NCI-H187 treated with DMSO at 0.1 percent for 48 hours (cell line): ENCODE measurements around the gene DTNB.
A peak's percentile ranks its signal among the peaks of the same experiment; 100 is the strongest.

Experiments used
- DNase-seq: peaks from one replicate; lab custom pipeline; 2025; lab: John Stamatoyannopoulos, UW

DTNB gene

DNA sequence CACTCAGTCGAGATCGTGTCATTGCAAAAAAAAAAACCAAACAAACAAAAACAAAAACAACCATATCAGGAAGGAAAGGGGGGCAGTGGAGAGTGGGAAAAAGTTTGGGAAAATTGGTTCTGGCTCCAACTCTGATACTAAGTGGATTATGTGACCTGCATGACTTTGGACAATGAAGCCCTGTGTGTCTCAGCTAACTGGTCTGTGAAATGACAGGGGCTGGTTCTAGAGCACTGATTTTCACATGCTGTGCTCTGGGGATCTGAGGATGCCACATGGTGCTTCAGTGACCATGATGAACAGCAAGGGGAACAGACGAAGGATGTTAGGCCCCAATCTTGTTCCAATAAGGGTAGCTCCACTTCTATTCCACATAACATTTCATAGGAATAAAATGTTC lies 174.2 kb downstream of the DTNB start:
- no peak for DNase-seq

- no peak for DNase-seq
These were observed 175.4 kb downstream of the DTNB start for GRCh38 chr2:25497918-25498407.

DNA sequence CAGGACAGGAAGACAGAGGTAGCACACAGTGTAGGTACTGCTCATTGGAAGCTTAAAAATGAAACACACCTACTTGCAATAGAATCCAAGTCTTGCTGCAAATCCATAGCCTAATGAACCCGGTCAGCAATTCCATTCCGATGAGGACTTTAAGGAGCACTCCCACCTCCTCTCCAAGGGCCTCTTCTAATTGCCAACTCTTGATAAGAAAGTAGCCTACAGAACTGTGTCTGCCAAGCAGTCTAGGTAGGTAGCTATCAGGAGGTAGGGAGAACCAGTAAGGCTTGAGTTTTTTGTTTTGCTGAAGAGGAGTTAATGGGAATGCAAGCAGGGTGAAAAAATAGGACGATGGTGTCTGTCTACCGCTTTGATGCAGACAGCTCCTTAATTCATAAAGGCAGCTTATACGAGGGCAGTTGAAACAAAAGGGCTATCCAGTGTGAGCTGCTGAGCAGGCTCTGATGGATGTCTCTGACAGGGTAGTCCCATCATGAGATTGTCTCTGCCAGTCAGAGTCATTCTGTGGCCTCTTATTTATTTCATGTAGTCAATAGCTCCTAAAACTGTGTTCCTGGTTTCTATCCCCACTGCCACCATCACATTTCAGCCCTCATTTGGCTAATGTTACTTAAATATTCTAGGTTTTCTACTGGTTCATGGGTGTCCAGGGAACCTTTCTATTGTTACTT lies 176.0 kb downstream of the DTNB start:
- no peak for DNase-seq

- no peak for DNase-seq
These were observed 178.8 kb downstream of the DTNB start for GRCh38 chr2:25494616-25495015.

- no peak for DNase-seq
These were observed 180.2 kb downstream of the DTNB start for GRCh38 chr2:25493207-25493606.

DNA sequence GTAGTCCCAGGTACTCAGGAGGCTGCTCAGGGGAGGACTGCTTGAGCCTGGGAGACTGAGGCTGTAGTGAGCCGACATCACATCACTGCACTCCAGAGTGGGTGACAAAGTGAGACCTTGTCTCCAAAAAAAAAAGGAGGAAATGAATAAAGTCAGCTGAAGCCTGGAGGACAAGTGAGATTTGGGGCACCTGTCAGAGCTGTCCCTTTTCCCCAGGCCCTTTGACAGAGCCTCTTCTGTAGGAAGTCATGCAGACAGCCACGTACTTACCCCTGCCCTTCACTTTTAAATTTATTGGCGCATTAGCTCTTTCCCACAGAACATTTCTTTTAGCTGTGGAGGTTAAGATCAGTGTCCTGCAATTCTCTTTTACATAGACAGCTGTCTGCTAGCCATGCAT lies 180.7 kb downstream of the DTNB start:
- peak; percentile 77 for DNase-seq

- DNase-seq, result no peak
These were observed 181.3 kb downstream of the DTNB start for GRCh38 chr2:25491966-25492532.

- no peak for DNase-seq
These were observed 182.2 kb downstream of the DTNB start for GRCh38 chr2:25491003-25491696.

- DNase-seq, result no peak
These were observed 183.2 kb downstream of the DTNB start for GRCh38 chr2:25490217-25490616.

DNA sequence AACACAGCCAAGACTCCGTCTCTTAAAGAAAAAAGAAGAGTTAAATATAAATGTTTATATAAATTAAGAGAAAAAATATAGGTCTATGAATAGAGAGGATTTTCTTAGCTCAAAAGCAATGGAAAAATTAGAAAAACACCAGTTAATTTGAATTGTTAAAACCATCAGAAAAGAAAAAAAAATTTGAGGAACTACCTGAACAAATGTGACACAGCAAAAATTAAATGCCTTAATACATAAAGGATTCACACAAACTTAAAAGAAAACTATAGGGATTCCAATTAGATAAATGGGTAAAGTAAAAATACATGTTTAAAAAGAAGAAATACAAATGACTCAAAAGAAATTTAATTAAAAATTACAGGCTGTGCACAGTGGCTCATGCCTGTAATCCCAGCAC lies 183.7 kb downstream of the DTNB start:
- DNase-seq, result no peak

- no peak for DNase-seq
These were observed 189.6 kb downstream of the DTNB start for GRCh38 chr2:25483607-25484266.

- DNase-seq, result no peak
These were observed 191.0 kb downstream of the DTNB start for GRCh38 chr2:25482341-25482740.

GRCh38 chr2:25481381-25482300 lies 191.7 kb downstream of the DTNB start:
- no peak for DNase-seq

- no peak for DNase-seq
These were observed 192.8 kb downstream of the DTNB start for GRCh38 chr2:25480561-25480960.

DNA sequence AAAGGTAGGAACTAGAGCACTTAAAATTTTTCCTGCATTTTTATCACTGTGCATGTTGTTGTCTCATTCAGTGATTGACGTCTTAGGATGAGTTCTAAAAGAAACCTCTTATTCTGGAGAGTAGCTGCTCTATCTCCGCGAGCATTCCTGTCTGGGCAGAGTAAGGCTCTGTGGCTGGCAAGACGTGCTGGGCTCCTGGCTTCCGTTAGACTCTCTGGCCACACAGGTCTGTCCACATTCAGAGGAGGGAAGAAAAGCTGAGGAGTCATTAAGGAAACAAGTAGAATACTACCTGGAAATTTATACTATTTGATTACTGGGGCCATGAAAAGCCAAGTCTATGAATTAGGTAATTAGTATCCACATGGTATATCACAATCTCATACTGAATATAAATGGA lies 193.6 kb downstream of the DTNB start:
- no peak for DNase-seq

- no peak for DNase-seq
These were observed 194.6 kb downstream of the DTNB start for GRCh38 chr2:25478736-25479135.

GRCh38 chr2:25473758-25474340 lies 199.5 kb downstream of the DTNB start:
- DNase-seq, result no peak

GRCh38 chr2:25473131-25473530 lies 200.2 kb downstream of the DTNB start:
- no peak for DNase-seq

DNA sequence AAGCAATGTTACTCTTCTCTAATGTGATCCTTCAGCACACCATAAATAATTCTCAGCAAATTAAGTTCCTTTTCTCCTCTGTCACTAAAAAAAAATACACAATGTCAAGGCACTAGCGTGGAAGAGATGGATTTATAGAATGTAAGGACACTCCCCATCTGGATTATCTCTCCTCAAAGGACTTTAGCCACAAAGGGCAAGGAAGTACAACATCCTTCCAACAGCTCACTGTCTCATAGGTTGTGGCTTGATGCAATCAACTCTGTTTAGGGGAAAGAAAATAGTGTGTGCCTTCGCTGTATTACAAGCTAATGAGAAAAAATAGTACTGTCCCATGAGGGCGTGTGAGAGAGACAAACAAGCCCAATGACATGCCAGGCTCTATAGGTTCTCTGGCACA lies 202.6 kb downstream of the DTNB start:
- no peak for DNase-seq

DNA sequence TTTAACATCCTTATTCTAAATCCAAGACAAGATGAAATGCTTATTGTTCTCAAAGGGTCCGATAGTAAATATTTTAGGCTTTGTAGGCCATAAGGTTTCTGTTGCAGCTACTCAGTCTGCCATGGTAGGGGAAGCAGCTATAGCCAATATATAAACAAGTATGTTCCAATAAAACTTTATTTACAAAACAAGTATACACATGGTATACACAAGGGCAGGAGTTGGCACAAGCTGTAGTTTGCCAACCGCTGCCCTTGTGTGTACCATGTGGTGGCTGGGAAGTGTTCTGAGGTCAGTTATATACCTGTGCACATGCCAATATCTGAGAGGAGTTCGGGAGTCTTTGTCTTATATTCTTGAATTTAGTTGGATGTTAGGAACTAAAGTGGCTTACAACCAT lies 205.6 kb downstream of the DTNB start:
- DNase-seq, result no peak

- no peak for DNase-seq
These were observed 211.4 kb downstream of the DTNB start for GRCh38 chr2:25462021-25462420.
